HG03097 (cell line): ENCODE results near the gene DMXL2.
"Not testable (repeated sequence)": the region's sequence is repeated elsewhere in the genome, so short reads cannot be mapped to it uniquely, and the experiment has no call there.

ENCODE experiments used
- ATAC-seq: cut with Tn5 transposase; IDR thresholded peaks from one replicate; pipeline ENCODE4 v1.9.1; 2021; ENCODE audit not compliant: unreplicated experiment, low FRiP score

DMXL2 gene

DNA sequence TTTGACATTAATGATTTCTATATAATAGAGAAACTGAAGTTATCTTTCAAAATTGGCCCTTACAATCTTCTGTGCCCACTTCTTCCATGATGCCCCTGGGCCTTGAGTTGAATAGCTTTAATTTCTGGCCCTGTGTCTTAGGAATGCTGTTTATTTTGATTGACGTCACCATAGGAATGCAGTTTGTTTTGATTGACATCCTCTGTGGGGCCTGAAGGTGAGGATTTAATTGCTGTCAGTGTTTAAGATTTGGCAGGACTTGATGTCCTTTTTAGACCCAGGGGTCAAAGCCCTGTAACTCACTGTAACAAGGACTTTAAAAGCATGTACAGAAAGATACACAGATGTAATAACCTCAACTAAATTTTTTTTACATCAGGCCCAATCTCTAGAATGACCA, 197.8 kb downstream of the DMXL2 start:
- no peak for ATAC-seq

DNA sequence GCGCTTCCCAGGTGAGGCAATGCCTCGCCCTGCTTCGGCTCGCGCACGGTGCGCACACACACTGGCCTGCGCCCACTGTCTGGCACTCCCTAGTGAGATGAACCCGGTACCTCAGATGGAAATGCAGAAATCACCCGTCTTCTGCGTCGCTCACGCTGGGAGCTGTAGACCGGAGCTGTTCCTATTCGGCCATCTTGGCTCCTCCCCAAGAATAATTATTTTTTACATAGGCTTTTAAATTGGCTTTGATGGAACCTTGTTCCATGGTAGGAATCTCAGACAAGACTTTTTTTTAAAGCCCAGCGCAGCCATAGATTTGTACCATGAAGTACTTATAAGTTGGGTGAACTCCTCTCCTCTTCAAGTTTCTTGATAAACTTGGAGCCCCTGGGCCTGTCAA, 199.5 kb downstream of the DMXL2 start:
- not testable (repeated sequence) for ATAC-seq

DNA sequence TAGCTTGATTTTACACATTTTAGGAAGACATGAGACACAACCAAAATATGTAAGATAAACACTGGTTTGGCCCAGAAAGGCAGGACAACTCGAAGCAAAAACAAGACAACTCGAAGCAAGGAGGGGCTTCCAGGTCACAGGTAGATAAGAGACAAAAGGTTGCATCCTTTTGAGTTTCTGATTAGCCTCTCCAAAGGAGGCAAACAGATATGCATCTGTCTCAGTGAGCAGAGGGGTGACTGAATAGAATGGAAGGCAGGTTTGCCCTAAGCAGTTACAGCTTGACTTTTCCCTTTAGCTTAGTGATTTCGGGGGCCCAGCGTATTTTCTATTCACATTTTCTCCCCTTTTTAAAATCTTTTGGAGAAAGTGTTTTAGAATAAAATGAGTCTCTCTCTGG, 206.4 kb downstream of the DMXL2 start:
- no peak for ATAC-seq

DNA sequence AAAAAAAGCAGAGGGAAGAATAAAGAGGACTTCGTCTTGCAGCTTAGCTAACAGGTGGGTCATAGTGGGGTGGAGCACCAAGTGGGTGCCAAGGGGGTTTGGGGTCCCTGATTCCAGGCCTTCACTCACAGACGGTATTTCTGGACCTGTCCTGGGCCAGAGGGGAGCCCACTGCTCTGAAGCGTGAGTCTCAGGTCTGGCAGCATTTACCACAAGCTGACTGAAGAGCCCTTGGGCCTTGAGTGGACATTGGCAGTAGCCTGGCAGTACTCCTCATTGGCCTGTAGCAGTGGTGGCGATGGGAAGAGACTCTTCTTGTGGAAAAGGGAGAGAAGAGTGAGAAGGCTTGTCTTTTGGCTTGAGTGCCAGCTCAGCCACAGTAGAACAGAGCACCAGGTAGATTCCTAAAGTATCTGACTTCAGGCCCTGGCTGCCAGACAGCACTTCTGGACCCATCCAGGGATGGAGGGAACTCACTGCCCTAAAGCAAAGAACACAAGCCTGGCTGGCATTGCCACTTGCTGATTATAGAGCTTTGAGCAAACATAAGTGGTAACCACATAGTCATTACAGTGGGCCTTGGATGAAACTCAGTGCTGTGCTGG, 208.2 kb downstream of the DMXL2 start:
- ATAC-seq: no peak

DNA sequence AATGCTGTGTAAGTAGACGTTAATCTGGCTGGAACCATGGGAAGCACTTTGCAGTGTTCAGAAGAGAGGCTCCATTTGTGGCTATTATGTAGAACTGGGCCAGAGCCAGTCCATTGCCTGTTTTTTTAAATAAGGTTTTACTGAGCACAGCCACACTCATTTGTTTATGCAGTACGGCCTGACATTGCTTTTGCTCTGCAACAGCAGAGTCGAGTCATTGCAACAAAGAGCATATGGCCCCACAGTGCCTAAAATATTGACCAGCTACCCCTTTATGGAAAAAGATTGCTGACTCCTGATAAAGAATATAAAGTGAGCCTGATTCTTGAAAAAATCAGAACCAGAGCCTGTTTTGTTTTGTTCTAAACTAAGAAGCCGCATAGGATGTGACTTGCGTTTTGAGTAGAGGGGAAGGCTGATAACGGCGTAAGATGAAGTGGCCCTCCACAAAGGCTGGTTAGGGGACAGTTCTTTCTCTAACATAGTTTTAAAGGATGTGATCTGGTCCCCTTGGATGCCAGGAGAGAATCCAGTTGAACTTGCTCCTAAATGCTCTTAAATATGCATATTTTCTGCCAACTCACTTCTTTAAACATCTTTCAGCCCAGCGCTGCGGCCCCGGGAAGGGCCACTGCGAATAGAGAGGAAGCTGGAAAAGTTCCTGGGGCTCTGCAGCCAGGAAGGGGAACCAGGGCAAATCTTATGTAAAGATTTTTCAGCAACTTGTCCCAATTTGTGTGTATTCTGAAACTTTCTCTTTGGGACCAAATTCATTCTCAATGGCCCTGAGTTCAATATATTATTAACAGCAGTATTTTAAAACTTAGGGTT, 216.7 kb downstream of the DMXL2 start:
- ATAC-seq: no peak

DNA sequence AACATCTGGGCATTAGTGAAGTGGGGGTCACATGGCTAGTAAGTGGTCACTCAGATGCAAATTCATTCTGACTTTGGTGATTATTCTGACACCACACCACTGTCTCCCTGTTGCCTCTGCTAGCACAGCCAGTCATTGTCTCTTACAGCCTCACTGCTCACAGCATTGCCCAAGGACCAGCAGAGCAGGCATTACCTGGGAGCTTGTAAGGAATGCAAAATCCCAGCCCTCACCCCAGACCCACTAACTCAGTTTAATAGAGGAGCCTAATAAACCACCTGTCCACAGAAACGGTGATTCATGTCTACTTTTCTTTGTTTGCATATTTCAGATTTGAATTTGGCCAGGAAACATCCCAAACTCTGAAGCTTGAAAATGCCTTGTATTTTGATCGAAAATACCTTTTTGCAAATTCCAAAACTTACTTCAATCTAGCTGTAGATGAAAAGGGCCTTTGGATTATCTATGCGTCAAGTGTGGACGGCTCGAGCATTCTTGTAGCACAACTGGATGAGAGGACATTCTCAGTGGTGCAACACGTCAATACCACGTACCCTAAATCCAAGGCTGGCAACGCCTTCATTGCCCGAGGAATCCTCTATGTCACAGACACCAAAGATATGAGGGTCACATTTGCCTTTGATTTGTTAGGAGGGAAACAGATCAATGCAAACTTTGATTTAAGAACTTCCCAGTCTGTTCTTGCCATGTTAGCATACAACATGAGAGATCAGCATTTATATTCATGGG, 218.4 kb downstream of the DMXL2 start:
- no peak for ATAC-seq

DNA sequence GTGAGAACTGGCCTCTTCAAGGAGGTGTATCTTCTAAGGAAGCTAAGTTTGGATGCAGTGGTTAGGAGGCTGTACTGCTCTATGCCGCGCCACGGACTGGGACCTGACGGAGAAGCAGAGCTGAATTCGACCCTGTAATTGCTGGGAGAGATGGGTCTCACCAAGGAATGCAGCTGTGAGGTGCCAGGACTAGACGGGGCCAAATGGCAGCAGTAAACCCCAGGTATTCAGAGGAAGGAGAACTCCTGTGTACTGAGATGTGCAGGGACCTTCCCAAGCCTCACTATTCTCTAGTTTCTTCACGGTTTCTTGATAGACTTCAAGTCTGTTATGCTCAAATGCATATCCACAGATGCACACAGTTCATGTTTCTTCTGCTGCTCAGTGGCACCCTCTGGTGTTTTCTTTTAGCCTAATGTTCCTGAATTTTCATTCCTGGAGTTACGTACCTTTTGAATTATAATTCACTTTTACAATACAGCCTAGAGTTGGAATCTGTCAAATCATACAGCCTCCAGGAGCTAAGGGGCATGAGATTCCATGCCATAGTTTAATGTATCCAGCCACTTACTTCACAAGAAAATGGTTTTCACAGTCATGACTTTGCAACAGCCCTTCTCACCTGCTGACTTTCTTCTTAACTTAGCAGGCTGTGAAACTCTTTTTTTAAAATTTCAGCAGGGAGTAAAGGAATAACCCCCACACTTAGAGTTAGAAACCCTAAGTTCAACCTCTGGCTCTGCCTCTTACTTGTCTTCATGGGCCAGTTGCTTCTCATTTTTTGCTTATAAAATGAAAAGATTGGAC, 219.3 kb downstream of the DMXL2 start:
- no peak for ATAC-seq

DNA sequence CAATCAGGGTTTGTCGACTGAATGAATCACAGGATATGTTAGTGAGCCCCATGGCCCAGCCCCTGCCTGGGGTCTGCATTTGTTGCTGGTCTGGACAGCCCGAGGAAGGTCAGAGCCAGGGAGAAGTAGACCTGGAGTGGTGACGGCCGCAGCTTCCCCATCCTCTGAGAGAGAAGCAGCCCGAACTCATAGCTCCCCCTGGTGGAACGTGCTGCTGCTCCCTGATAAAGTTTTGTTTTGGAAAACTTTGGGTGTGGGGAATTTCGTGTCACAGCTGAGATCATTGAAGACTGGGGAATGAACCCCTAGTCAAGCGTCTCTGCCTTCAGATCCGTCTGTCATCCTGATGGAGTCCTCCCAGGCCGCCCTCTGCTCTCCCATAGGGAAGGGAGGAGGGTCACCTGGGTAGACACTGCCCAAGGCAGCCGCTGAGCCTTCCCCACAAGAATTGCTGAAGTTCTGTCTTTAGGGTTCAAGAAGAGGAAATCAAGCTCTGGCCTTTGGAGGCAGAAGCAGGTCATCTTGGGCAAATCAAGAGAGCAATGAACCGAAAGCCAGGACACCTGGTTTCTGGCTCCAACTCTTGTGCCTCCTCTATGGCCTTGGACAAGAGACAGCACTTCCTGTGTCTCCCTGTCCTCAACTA, 220.6 kb downstream of the DMXL2 start:
- no peak for ATAC-seq

DNA sequence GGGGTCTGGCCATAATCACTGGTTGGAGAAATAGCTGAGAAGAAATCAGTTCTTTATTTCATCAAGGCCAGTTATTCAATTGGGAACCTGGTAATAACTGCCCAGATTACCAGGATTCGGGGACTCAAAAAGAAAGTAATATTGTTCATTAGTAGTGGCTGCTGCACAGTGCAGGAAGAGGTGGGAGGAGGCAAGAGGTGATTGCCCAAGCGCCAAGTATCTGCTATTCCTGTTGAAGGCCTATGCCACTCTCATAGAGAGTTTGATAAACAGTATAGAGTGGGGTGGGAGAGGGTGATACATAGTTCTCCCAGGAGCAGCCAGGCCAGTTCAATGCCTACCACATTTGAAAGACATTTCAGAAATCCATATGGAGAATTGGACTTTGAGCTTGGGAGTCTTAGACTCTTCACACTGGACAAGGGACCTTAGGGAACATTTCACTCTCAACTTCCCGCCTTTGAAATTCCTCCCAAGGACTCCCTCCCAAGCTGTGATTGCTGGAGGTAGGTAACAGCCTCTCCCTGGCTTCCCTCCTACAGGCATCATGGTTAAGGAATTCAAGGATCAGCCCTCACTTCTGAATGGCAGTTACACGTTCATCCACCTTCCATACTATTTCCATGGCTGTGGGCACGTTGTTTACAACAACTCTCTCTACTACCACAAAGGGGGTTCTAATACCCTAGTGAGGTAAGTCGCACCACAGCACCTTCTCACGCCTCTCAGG, 221.4 kb downstream of the DMXL2 start:
- no peak for ATAC-seq

DNA sequence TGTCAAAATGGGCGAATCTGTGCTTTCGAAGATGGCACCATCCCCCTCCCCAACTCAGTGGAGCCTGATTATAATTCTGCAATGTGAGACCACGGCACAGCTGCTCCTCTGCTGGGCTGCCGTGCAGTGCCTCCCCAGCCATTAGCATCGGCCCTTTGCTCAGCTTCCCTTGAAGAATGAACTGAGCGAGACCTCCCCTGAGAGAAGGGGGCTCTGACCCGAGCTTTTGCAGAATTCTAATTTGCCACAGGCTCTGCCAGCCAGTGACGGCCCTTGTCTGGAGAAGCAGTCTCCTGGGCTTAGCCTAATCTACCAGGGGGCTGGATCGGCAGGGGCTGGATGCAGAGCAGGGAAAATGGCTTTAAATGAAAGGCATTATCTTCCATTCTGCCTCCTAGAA, 223.9 kb downstream of the DMXL2 start:
- no peak for ATAC-seq
